ENCODE data around the gene TIMM21.

- TF ChIP-seq CTCF (IDR thresholded peaks at IDR 0.05; ENCODE audit: poor library complexity, severe bottlenecking) (no peak), EP300 (conservative IDR thresholded peaks at IDR 0.05; ENCODE audit: poor library complexity, severe bottlenecking) (no peak), EZH2 (IDR thresholded peaks at IDR 0.05; ENCODE audit: borderline replicate concordance, insufficient read depth, low read length, poor library complexity, severe bottlenecking) (no peak), MXI1 (conservative IDR thresholded peaks at IDR 0.05; ENCODE audit: poor library complexity, severe bottlenecking) (no peak), POLR2AphosphoS5 (IDR thresholded peaks at IDR 0.05) (no peak), SMC3 (conservative IDR thresholded peaks at IDR 0.05; ENCODE audit: poor library complexity) (no peak), RAD21 (conservative IDR thresholded peaks at IDR 0.05) (no peak)
These were observed 7.7 kb upstream of the TIMM21 start for GRCh38 chr18:74140582-74140981.

Data from neural cell (in vitro differentiated cells).